ENCODE results near the gene BAX. TPM values are rescaled to one million over a fixed set of nuclear protein-coding genes. Genes with fewer than 3 reads are reported as not detected.
A peak's percentile ranks its signal among the peaks of the same experiment; 100 is the strongest.
"Not testable (repeated sequence)": the region's sequence is repeated elsewhere in the genome, so short reads cannot be mapped to it uniquely, and the experiment has no call there.

Gene BAX
- total RNA-seq, 1 experiment from 2014 or later: 346 TPM

- TF ChIP-seq ZNF416 (CRISPR knock-in tag; IDR thresholded peaks at IDR 0.05) (no peak), SOX15 (CRISPR knock-in tag; IDR thresholded peaks at IDR 0.05) (no peak), RELA (CRISPR knock-in tag; IDR thresholded peaks at IDR 0.05; ENCODE audit: borderline replicate concordance) (no peak), NFE2L1 (CRISPR knock-in tag; IDR thresholded peaks at IDR 0.05) (no peak), MYBL2 (CRISPR knock-in tag; IDR thresholded peaks at IDR 0.05) (no peak)
Observed at GRCh38 chr19:48905664-48906063, 49.0 kb upstream of the BAX start (continued).

GRCh38 chr19:48906324-48906723 is 48.4 kb upstream of the BAX start:
- TF ChIP-seq RELA (CRISPR knock-in tag; IDR thresholded peaks at IDR 0.05; ENCODE audit: borderline replicate concordance) (no peak), GABPB1 (CRISPR knock-in tag; IDR thresholded peaks at IDR 0.05) (no peak), ZNF121 (CRISPR knock-in tag; IDR thresholded peaks at IDR 0.05) (peak; percentile 18; the same call in 1 of the 2 replicates), ATF2 (CRISPR knock-in tag; IDR thresholded peaks at IDR 0.05; ENCODE audit: borderline replicate concordance, low read depth) (no peak)
- Mint-ChIP-seq H3K9me3 (no peaks in the 10 kb centered on the region), H3K4me3 (no peak overlapping the region), H3K27me3 (ENCODE audit: low read depth) (no peaks in the 10 kb centered on the region), H3K36me3 (peaks cover 50% of the 10 kb centered on the region), H3K27ac (no peak overlapping the region), H3K4me1 (no peaks in the 10 kb centered on the region)
- DNase-seq (ENCODE audit: low spot score): no peak
- no peak for ATAC-seq
- POLR2A ChIA-PET: interaction anchor here (0.7 kb wide), 1 partner anchor 687 kb away, joined by 4 read pairs; no protein-coding TSS in a partner anchor
- CTCF ChIA-PET: interaction anchor here (0.7 kb wide), 1 partner anchor 14 kb away, joined by 4 read pairs; no protein-coding TSS in a partner anchor

- no peaks in the 10 kb centered on the region for H3K9me3 Mint-ChIP-seq
- no peaks in the 10 kb centered on the region for H3K27me3 Mint-ChIP-seq (ENCODE audit: low read depth)
- no peak overlapping the region for H3K4me3 Mint-ChIP-seq
- ChIA-PET CTCF (interaction anchor here (0.7 kb wide), 1 partner anchor 63 kb away, joined by 3 read pairs; no protein-coding TSS in a partner anchor), POLR2A (no interaction called here)
- no peak for ATAC-seq
- no peak overlapping the region for H3K27ac Mint-ChIP-seq
- no peaks in the 10 kb centered on the region for H3K4me1 Mint-ChIP-seq
- TF ChIP-seq JAZF1 (CRISPR knock-in tag; IDR thresholded peaks at IDR 0.05) (no peak), SMAD3 (CRISPR knock-in tag; IDR thresholded peaks at IDR 0.05; ENCODE audit: borderline replicate concordance) (no peak), GABPB1 (CRISPR knock-in tag; IDR thresholded peaks at IDR 0.05) (peak; percentile 97)
- H3K36me3 Mint-ChIP-seq: peaks cover 51% of the 10 kb centered on the region
- DNase-seq (ENCODE audit: low spot score): no peak
Observed at GRCh38 chr19:48907671-48908070, 47.0 kb upstream of the BAX start.

- ATAC-seq; H3K27ac Mint-ChIP-seq; POLR2A ChIA-PET; H3K4me3 Mint-ChIP-seq; H3K4me1 Mint-ChIP-seq; DNase-seq (ENCODE audit: low spot score); CTCF ChIA-PET; H3K27me3 Mint-ChIP-seq (ENCODE audit: low read depth); H3K9me3 Mint-ChIP-seq: not testable (repeated sequence)
- peaks cover 61% of the 10 kb centered on the region for H3K36me3 Mint-ChIP-seq
Observed at GRCh38 chr19:48909424-48910077, 45.1 kb upstream of the BAX start.

GRCh38 chr19:48910803-48911202 is 43.9 kb upstream of the BAX start:
- DNase-seq (ENCODE audit: low spot score): no peak
- no peaks in the 10 kb centered on the region for H3K9me3 Mint-ChIP-seq
- POLR2A ChIA-PET: no interaction called here
- H3K27me3 Mint-ChIP-seq (ENCODE audit: low read depth): no peaks in the 10 kb centered on the region
- H3K4me1 Mint-ChIP-seq: no peaks in the 10 kb centered on the region
- peaks cover 53% of the 10 kb centered on the region for H3K36me3 Mint-ChIP-seq
- no peak overlapping the region for H3K27ac Mint-ChIP-seq
- ATAC-seq: no peak
- H3K4me3 Mint-ChIP-seq: no peak overlapping the region
- TF ChIP-seq ZNF423 (CRISPR knock-in tag; IDR thresholded peaks at IDR 0.05): no peak
- TF ChIP-seq ZNF232 (CRISPR knock-in tag; IDR thresholded peaks at IDR 0.05): no peak
- no peak for TF ChIP-seq SP1 (CRISPR knock-in tag; conservative IDR thresholded peaks at IDR 0.05)
- TF ChIP-seq KAT7 (CRISPR knock-in tag; IDR thresholded peaks at IDR 0.05; ENCODE audit: borderline replicate concordance): no peak
- CTCF ChIA-PET: interaction anchor here (1.3 to 1.4 kb wide), 2 partner anchors 11 to 83 kb away, joined by 3 to 5 read pairs; partner anchors contain the start of genes NUCB1 and RUVBL2
